Right atrium auricular region (tissue), 2 donors: ENCODE results near the gene EIPR1. TPM values are rescaled to one million over a fixed set of nuclear protein-coding genes. Genes with fewer than 3 reads are reported as not detected.

Experiments
- DNase-seq: peaks from one replicate; pipeline ENCODE4 v3.0.0-alpha.2; 2019; ENCODE audit warnings: low spot score
- H3K27ac ChIP-seq, 2 donors: fragments of 200-600 bp; sonication (generic); 1 replicate in 1 of 2; 2 replicates in 1 of 2; pipeline ENCODE4 v1.5.1; 2016 to 2019
- H3K27me3 ChIP-seq, 2 donors: fragments of 200-600 bp; sonication (generic); one replicate each; pipeline versions ENCODE4 v1.5.1 to v1.6.0; 2017 to 2019
- H3K36me3 ChIP-seq: fragments of 200-600 bp; sonication (generic); one replicate; pipeline ENCODE4 v1.5.1; 2016
- H3K4me1 ChIP-seq, 2 donors: fragments of 200-600 bp; sonication (generic); one replicate each; pipeline versions ENCODE4 v1.5.1 to v1.6.0; 2017 to 2019
- H3K4me3 ChIP-seq, 2 donors: fragments of 200-600 bp; sonication (generic); 1 replicate in 1 of 2; 2 replicates in 1 of 2; pipeline ENCODE4 v1.5.1; 2017 to 2019; ENCODE audit warnings: mild to moderate bottlenecking in 1 of 2, moderate library complexity in 1 of 2
- H3K9me3 ChIP-seq, 2 donors: fragments of 200-600 bp; sonication (generic); one replicate each; pipeline ENCODE4 v1.5.1; 2019
- CTCF ChIP-seq, 2 donors: fragments of 200-600 bp; sonication (generic); IDR thresholded peaks; one replicate each; pipeline ENCODE4 v1.5.1; 2019; ENCODE audit warnings: antibody characterized with exemption in 2 of 2
- total RNA-seq, 2 donors: library from RNA; depleted of rRNA; stranded (reverse); fragments of >200 nt; gene quantifications; one replicate each; pipeline ENCODE4 v1.1.0, GENCODE V29; 2016

EIPR1 gene
- total RNA-seq, 2 donors from 2014 or later, result 13.2 to 13.6 TPM

DNA sequence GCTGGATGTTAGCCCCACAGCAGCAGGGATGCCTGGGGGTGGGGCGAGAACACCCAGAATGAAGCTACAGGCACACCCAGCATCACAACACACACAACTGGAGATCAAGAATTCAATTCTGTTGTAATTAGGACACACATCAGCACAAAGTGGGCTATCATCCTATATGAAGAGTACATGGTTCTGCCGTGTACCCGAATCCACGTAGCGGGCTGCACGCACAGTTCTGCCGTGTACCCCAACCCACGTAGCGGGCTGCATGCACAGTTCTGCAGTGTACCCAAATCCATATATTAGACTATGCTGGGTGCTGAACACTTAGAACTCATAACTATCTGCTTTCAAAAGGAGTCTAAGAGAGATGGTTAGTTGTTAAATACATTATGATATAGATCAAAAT is 86.5 kb downstream of the EIPR1 start:
- Histone ChIP-seq H3K27me3 (no peaks in the 10 kb centered on the region), H3K36me3 (no peaks in the 10 kb centered on the region), H3K4me1 (no peaks in the 10 kb centered on the region), H3K4me3 (no peak overlapping the region), H3K9me3 (no peaks in the 10 kb centered on the region), H3K27ac (no peak overlapping the region)
- no peak for TF ChIP-seq CTCF (IDR thresholded peaks at IDR 0.05)
- DNase-seq, result no peak

DNA sequence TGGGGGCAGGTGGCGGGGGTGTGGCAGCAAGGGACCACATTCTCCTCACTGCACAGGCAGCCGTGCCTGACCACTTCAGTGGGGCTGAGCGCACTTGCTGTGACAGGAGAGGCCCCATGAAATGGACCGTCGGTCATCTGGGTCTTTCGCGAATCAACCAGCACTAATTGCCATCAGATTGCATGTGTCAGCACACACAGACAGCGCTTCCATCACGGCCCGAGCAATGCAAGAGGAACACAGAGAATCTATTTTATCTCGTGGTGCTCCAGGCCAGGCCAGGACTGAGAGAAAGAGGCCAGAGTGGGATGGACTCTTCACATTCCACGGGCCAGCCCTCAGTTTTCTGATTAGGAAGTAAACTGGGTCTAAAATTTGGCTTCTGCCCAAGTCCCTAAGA is 87.0 kb downstream of the EIPR1 start:
- Histone ChIP-seq H3K36me3 (no peaks in the 10 kb centered on the region), H3K27ac (no peak overlapping the region), H3K4me3 (no peak overlapping the region), H3K9me3 (no peaks in the 10 kb centered on the region), H3K27me3 (no peaks in the 10 kb centered on the region), H3K4me1 (no peaks in the 10 kb centered on the region)
- TF ChIP-seq CTCF (IDR thresholded peaks at IDR 0.05), result no peak
- no peak for DNase-seq

DNA sequence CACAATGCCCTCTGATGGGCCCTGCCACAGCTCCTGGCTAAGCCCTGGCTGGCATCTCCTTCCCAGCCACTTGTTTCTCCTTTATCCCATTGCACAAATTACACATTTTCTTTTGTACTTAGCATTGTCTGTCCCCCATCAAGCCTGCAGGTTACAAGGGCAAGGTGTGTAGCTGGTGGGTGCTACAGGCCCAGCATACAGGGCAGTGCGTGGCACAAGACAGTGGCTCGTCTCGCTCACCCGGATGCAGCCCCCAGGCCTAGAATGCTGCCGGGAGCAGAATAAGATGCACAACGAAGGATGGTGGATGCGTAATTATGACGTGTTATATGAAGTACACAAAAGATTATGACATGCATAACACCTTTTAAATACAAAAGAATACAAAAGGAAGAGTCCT is 87.6 kb downstream of the EIPR1 start:
- no peaks in the 10 kb centered on the region for H3K27me3 ChIP-seq
- H3K4me1 ChIP-seq, result no peaks in the 10 kb centered on the region
- DNase-seq, result no peak
- H3K4me3 ChIP-seq, result no peak overlapping the region
- H3K9me3 ChIP-seq, result no peaks in the 10 kb centered on the region
- no peaks in the 10 kb centered on the region for H3K36me3 ChIP-seq
- no peak for TF ChIP-seq CTCF (IDR thresholded peaks at IDR 0.05)
- H3K27ac ChIP-seq, result no peak overlapping the region

DNA sequence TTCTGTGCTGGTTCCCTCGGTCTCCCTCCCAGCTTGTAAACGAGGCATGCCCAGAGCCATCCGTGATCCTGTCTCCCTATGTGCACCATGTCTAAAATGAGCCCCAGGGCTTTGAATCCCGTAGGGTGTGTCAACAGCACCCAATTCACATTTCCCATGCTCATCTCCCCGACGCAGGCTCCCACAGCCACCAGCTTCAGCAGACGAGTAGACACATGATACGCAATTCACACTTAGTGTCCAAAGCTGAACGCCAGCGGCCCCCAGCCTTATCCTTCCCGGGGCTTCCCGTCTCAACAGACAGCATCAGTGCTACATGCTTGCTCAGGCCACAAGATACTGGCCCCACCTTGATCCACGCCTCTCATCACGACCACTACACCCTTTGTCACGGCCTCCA is 88.1 kb downstream of the EIPR1 start:
- no peaks in the 10 kb centered on the region for H3K9me3 ChIP-seq
- H3K36me3 ChIP-seq, result no peaks in the 10 kb centered on the region
- no peak for DNase-seq
- H3K27me3 ChIP-seq, result no peaks in the 10 kb centered on the region
- no peak for TF ChIP-seq CTCF (IDR thresholded peaks at IDR 0.05)
- H3K4me3 ChIP-seq, result no peak overlapping the region
- H3K4me1 ChIP-seq, result no peaks in the 10 kb centered on the region
- no peak overlapping the region for H3K27ac ChIP-seq

- Histone ChIP-seq H3K9me3 (no peaks in the 10 kb centered on the region), H3K4me1 (no peaks in the 10 kb centered on the region), H3K4me3 (no peak overlapping the region), H3K36me3 (no peaks in the 10 kb centered on the region), H3K27ac (no peak overlapping the region), H3K27me3 (no peaks in the 10 kb centered on the region)
- no peak for DNase-seq
- TF ChIP-seq CTCF (IDR thresholded peaks at IDR 0.05), result no peak
Measured at GRCh38 chr2:3289171-3289515, 88.5 kb downstream of the EIPR1 start.

DNA sequence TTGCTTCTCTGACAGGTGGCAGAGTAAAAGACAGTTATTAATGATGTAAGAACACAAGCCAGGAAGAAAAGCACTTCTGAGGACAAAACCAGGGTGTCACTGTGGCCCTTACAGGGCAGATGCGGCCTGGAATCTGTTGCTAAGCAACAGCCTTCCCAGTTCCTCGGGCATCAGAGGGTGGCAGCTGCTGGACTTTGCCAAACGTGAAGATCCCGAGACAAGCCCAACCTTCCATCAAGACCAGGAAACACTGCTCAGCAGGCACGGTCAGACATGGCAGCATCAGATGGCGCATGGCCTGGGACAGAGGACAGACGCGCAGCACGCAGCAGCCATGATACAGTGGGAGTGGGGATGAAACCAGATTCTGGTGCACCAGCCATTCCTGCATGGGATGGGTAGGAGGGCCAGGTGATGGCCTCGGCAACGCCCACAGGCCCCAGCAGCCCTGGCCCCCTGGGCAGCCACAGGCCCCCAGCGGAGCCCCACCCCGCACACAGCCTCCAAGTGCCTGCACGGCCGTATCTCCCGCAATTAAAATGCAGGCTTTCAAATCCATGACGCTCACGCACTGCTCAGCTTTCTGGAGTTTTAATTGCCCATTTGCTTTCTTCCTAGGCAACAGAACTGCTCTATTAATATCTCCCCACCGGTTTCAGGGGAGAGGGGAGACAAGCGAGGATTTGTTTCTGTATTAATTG is 89.0 kb downstream of the EIPR1 start:
- no peaks in the 10 kb centered on the region for H3K9me3 ChIP-seq
- no peaks in the 10 kb centered on the region for H3K27me3 ChIP-seq
- DNase-seq, result no peak
- no peak overlapping the region for H3K4me3 ChIP-seq
- no peak for TF ChIP-seq CTCF (IDR thresholded peaks at IDR 0.05)
- H3K36me3 ChIP-seq, result no peaks in the 10 kb centered on the region
- H3K27ac ChIP-seq, result no peak overlapping the region
- H3K4me1 ChIP-seq, result no peaks in the 10 kb centered on the region
